ENCODE data around the gene GAN.
"Not testable (repeated sequence)": the region's sequence is repeated elsewhere in the genome, so short reads cannot be mapped to it uniquely, and the experiment has no call there.

Gene GAN

GRCh38 chr16:81401035-81401950 lies 86.5 kb downstream of the GAN start:
- no peak for DNase-seq

- DNase-seq, result no peak
Measured at GRCh38 chr16:81403208-81403600, 88.4 kb downstream of the GAN start.

- DNase-seq, result peak; percentile 80
Measured at GRCh38 chr16:81403601-81404391, 89.0 kb downstream of the GAN start.

DNA sequence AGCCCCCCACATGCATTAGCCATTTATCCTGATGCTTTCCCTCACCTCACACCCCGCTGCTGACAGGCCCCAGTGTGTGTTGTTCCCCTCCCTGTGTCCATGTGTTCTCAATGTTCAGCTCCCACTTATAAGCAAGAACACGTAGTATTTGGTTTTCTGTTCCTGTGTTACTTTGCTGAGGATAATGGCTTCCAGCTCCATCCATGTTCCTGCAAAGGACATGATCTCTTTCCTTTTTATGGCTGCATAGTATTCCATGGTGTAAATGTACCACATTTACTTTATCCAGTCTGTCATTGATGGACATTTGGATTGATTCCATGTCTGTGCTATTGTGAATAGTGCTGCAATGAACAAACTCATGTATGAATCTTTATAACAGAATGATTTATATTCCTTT lies 90.2 kb downstream of the GAN start:
- not testable (repeated sequence) for DNase-seq

DNA sequence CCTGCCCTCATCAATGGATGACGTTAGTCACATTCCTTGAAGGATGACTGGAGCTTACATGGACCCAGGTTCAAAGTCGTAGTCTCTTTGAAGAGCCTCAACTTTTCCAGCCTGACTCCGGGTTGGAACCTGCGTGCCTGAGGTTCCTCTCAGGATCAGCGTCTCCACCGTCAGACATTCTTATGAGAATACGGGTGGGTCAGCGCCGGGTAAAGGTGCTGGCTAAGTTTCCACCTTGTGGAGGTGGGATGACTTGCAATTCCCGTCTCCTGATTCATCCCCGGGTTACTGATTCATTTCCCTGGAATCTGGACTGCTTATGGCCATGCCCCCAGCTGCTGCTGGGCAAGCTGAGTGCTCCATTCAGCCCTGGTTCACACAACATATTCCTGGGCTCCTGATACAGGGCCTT lies 90.9 kb downstream of the GAN start:
- DNase-seq, result no peak

DNA sequence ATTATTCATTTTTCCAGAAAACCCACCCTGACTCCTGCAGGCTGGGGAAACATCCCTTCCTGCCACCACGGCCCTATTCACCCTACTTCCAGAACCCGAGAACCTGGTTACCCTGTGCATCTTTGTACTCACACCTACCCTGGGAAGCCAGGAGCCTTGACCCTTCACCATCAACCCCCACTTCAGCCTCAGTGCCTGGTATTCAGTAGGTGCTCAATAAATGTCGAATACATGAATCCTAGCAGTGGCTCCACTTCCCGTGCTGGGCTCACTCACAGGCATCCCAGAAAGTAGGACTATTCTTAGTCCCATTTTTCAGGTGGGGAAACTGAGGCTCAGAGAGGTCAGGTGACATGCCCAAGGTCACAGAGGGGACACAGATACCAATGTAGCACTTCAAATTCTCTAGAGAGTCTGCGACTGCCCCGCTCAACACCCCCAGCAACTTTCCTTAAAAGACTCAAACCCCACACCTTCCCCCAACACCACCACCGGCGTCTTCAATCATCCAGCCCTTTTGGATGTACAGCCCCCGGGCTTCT lies 93.7 kb downstream of the GAN start:
- DNase-seq, result no peak

DNA sequence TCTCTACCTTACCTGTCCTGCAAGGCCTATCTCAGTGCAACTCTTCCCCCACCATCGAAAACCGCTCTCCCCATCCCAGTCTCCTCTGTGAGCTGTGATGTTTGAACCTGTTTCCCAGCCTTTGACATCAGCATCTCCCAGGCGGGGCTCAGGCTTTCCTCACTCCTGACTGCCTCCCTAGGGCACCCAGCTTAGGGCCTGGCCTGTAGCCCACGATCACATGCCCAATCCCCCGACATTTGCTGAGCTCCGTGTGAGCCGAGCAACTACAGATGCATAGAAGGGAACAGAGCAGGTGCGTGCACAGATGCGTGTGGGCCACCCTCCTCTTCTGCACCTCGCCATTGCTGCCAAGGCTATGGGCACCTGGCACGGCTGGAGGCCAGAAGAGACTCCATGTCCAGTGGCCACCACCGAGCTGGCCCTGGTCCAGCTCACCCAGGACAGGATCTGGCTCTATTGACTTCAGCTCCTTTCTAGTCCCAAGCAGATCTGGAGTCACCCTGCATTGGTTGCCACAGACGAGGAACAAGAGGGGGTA lies 94.3 kb downstream of the GAN start:
- no peak for DNase-seq

DNA sequence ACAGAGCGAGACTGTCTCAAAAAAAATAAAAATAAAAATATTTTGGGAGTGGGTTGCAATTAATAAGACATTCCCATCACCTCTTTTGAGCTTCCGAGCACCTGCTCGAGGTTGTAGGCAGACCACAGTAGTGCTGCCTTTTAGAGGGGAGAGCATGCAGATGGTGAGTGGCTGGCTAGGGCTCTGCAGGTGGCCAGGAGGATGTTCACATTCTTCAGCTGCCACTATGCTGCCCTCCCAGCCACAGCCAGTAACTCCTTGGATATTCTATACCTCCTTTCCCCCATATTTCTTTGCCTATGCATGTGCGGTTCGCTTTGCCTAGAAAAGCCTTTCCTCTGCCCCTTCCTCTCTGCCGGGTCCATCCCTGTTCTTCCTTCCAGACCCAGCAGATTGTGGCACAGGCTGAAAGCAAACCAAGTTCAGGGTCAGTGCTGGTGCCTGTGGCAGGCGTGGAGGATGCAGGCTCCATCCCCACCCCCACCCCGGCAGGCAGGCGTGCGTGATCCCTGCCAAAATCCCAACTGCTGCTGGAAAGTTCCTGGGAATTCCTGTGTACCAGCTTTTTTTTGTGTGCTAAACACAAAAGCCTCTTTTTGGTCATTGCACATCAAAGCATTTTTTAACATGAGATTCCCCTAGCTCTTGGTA lies 96.0 kb downstream of the GAN start:
- no peak for DNase-seq

DNA sequence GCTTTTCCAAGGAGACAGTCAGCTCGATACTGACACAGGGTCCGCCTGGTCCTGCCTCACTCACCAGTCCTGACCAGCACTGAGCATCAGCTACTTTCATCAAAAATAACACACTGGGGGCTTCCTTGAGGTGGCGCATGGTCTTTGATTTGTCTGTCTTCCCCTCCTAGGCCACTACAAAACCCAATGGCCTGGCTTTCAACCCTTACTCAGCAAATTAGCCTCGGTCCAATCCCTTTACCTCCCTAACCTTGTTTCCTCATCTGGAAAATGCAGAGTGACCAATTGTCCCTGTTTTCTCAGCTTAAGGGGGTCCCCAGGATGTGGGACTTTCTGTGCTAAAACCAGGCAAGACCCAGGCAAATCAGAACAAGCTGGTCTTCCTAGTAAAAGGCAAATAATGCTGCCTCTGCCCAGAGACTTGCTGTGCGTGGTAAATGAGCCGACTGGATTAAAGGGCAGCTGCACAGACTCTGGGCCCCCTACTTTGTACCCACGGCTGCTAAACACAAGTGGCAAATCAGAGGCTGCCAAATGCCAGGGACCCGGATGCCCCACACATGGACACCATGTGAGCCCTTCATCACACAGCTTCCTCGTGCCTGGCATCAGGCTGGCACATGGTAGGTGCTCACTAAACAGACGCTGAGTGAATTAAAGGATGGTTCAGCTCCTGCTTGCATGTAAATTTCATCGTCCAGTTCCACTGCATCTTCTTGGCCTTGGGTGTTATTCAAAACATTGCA lies 98.7 kb downstream of the GAN start:
- DNase-seq, result no peak

DNA sequence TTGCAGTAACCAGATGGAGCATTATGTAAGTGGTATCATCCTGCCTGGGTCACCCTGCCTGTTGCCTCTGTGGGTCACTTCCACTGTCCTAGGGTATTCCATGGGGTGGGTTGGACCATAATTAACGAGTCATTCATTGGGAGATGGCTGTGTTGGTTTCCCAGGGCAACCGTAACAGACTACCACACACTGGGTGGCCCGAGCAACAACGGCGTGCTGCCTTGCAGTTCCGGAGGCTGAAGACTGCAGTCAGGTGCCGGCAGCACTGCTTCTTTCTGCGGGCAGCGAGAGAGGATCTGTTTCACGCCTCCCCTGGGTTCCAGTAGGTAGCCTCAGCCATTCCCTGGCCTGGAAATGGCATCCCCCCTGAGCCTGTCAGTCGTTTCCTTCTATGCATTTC lies 101.0 kb downstream of the GAN start:
- no peak for DNase-seq

DNA sequence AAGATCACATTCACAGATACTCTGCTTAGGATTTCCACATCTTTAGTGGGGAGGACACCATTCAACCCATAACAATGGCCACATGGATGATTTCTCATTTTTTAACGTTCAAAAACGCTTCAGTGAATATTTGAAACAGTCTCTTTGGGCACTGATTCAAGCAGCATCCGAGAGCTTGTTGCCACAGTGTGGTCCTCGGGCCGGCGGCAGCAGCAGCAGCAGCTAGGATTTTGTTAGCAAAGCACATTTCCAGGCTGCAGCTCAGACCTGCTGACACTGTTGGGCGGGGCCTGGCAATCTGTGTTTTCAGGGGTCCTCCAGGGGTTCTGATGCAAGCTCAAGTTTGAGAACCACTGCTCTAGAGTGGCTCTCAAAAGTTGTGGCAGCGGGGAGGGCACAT lies 102.0 kb downstream of the GAN start:
- no peak for DNase-seq

- DNase-seq, result no peak
Measured at GRCh38 chr16:81417210-81417609, 102.4 kb downstream of the GAN start.

DNA sequence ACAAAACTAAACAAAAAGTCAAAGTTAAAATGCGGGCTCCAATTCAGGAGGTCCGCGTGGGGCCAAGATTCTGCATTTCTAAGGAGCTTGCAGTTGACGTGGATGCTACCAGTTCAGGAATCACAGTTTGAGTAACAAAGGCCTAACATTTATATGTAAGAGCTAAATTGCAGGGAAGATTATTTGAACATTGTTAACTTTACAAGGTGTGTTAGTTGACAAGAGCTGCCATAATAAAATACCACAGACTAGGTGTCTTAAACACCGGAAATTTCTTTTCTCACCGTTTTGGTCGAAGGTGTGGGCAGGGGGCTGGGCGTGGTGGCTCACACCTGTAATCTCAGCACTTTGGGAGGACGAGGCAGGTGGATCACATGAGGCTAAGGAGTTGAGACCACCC lies 105.0 kb downstream of the GAN start:
- no peak for DNase-seq

DNA sequence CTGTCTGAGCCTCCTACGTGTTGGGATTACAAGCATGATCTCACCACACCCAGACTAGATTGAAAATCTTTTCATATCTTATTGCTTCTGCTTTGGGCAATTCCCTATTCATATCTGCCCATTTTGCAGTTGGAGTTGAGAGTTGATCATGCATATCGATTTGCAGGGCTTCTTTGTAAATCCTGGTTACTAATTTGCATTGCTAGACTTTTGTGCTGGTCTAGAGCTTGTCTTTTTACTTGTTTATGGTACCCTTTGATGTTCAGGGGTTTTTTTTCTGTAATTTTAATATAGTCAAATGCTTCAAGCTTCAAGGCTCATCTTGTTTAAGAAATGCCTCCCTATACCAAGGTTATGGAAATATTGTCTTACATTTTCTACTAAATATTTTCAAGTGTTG lies 106.4 kb downstream of the GAN start:
- DNase-seq, result no peak

- no peak for DNase-seq
Measured at GRCh38 chr16:81421536-81421935, 106.8 kb downstream of the GAN start.

DNA sequence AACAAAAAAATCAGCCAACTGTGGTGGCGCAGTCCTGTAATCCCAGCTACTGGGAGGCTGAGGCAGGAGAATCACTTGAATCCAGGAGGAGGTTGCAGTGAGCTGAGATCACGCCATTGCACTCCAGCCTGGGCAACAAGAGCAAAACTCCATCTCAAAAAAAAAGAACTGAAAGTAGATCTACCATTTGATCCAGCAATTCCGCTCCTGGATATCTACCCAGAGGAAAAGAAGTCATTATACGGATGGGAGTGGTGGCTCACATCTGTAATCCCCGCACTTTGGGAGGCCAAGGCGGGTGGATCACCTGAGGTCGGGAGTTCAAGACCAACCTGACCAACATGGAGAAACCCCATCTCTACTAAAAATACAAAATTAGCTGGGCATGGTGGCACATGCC lies 107.4 kb downstream of the GAN start:
- DNase-seq, result not testable (repeated sequence)

- DNase-seq, result no peak
Measured at GRCh38 chr16:81424771-81425170, 110.0 kb downstream of the GAN start.

GRCh38 chr16:81427219-81427618 lies 112.5 kb downstream of the GAN start:
- no peak for DNase-seq

DNA sequence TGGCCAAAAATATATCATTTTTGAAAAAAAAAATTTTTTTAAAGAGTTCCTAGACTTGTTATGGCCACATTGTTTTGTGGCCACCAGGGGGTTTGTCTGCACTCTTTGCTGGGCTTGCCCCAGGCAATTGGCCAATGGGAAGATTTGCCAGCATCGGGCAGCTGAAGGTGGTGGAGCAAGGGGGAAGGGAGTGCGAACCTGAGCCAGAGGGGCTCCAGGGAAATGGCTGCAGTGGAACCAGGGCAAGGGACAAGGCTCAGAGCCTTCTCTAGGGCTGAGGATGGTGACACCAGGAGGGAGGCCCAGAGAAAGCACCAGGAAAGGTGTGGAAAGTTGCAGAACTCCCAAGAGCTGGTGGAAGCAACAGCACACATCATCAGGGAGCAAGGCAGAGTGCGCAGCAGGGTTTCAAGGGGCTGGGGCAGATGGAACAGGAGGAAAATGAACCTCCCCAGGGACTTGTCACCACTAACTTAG lies 114.3 kb downstream of the GAN start:
- peak; percentile 24 for DNase-seq

DNA sequence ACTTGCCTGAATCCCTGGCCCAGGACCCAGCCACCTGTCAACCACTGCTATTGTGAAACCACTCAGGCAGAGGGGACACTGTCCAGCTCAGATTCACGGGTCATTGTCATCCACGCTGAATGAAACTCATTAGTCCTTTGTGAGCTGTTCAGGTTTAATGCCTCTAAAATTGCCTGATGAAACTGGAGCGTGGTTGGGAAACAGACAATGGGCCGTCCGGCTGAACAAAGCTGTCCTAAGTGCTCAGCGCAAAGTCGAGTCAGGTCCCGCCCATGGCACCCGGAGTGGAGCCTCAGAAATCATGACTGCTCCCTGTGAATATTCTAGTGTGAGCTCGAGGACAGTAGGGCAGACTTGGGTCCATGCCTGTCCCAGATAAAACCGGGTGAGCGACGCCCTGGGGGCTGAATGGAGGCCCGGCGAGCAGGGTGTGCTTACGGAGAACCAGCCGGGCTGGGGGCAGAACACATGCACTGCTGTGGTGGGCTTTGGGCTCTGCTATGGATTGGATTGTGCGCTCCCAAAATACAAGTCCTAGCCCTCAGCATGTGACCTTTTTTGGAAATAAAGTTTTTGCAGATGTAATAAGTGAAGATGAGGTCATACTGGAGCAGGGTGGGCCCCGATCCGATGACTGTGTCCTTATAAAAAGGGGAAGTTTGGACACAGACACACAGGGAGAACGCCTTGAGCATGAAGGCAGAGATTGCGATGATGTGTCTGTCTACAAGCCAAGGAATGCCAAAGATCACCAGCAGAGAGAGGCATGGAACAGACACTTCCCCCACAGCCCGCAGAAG lies 117.0 kb downstream of the GAN start:
- DNase-seq, result no peak

DNA sequence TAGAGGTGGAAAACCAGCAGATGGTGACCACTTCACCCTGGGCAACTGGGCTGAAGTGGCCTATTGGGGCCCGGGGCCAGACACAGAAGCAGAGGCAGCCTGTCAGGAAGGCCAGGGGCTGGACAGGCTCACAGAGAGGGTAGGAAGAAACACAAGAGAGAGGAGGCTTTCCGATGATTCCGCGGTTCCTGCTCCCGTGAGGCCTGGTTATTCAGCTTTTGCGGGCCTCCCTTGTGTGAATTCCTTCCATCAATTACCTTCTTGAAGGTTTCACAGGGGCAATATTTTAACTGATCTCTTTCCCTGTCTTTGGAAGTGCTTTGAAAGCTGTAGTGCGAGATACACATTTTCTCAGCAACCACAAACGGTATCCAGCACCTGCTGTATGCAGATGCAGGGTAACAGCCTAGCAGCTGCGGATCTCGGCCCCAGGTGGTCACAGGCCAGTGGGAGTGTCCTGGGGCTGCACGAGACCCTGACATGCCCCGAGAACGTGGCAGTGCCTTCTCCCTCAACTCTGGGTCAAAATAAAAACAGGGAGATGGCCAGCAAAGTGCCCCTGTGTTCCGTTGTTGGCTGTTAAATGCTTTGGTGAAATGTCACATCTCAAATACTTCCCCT lies 118.3 kb downstream of the GAN start:
- no peak for DNase-seq
